ENCODE measurements around the gene TGFBR2. TPM values are rescaled to one million over a fixed set of nuclear protein-coding genes. Genes with fewer than 3 reads are reported as not detected.
A peak's percentile ranks its signal among the peaks of the same experiment; 100 is the strongest.

The TGFBR2 gene
- total and polyA plus RNA-seq, 2 experiments from 2014 or later = 4.7 to 13.0 TPM

DNA sequence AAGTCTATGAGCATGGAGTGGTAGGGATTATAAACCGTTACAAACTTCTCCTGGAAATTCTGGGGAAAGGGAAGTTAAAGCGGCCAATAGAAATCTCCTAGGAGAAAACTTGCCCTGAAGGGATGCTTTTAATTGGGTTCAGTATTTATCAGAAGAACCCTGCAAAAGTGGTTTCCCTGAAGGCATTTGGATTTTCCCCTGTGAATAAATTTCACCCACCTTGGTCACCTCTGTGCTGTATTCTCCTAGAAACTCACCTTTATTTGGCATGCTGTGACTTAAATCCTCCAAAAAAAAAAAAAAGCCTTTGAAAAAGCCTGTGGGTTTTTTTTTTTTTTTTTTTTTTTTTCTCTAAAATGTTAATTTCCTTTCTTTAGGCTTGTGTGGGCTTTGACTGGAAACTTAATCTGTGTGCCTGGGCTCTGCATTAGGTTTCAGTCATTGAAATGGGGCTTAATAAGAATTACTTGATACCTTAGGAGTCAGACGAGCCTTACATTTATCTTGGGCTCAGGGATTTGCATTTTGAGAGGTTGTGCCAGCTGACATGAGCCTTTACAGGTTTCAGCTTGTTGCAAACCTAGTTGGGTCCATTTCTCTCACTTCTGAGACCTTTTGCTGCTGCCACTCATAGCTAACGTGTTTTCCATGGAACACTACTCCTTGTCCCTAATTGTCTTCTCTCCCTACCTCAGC lies 22.0 kb downstream of the TGFBR2 start:
- no peak overlapping the region for H2AFZ ChIP-seq
- TF ChIP-seq ZNF331 (CRISPR knock-in tag; IDR thresholded peaks at IDR 0.05; ENCODE audit: low read depth) (peak; percentile 66), CREB1 (CRISPR knock-in tag; IDR thresholded peaks at IDR 0.05; ENCODE audit: low read depth) (no peak)
- DNase-seq (ENCODE audit: low spot score) (peak; percentile 38), ATAC-seq (peak; percentile 83)
- Mint-ChIP-seq H3K27ac (peak overlapping the region; percentile 38), H3K9me3 (no peaks in the 10 kb centered on the region), H3K36me3 (ENCODE audit: low read depth) (peaks cover 21% of the 10 kb centered on the region; the same call in 2 of the 3 replicates), H3K27me3 (ENCODE audit: insufficient read depth, low read depth, poor library complexity) (no peaks in the 10 kb centered on the region), H3K4me3 (no peak overlapping the region), H3K4me1 (peaks cover 41% of the 10 kb centered on the region)
- no peaks in the 10 kb centered on the region for H3K36me3 ChIP-seq (ENCODE audit: insufficient read depth)
- H3K4me3 ChIP-seq = no peak overlapping the region
- no peaks in the 10 kb centered on the region for H3K27me3 ChIP-seq (ENCODE audit: insufficient read depth)
- peaks cover 30% of the 10 kb centered on the region for H3K4me1 ChIP-seq (ENCODE audit: insufficient read depth)
- no peaks in the 10 kb centered on the region; the same call in 1 of the 2 replicates for H3F3A ChIP-seq (replicated peaks; ENCODE audit: low read depth)
- H3K4me2 ChIP-seq = peak overlapping the region; percentile 44
- H3K27ac ChIP-seq (ENCODE audit: low read depth) = peak overlapping the region; percentile 18
- peaks cover 88% of the 10 kb centered on the region for H3K79me2 ChIP-seq (replicated peaks; ENCODE audit: insufficient read depth)
- no peaks in the 10 kb centered on the region for H3K9me2 ChIP-seq (ENCODE audit: insufficient read depth)
- H4K20me1 ChIP-seq (replicated peaks; ENCODE audit: insufficient read depth) = no peaks in the 10 kb centered on the region; the same call in 1 of the 2 replicates

DNA sequence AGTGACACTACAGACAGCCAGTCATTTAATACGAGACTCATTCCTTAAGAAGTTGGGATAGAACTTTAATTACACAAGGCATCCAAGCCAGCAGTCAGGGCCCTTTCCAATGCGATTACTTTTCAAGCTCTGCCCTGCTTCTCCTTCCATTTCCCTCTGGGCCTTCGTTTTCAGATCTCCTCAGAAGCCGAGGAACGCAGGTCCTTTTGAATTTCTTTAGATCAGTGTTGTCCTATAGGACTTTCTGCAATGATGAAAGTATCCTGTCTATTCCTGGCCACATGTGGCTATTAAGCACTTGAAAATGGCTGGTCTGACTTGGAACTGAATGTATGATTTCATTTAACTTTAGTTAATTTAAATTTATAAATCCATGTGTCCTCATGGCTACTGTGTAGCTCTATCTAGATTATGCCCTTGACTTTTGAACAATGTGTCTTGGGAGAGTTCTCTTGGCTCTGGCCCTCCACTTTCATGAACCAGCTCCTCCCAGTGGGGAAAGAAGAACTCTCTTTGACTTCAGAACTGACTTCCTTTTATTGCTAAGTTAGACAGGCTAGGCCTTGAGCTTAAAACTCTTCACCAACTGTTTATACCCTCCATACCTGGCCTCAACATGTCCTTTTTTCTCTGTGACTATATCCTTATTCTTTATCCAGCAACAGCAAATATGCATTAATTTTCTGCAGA lies 22.6 kb downstream of the TGFBR2 start:
- Histone ChIP-seq H2AFZ (no peak overlapping the region), H3K27me3 (ENCODE audit: insufficient read depth) (no peaks in the 10 kb centered on the region), H3K4me1 (ENCODE audit: insufficient read depth) (peaks cover 37% of the 10 kb centered on the region), H3K79me2 (replicated peaks; ENCODE audit: insufficient read depth) (peaks cover 88% of the 10 kb centered on the region), H3F3A (replicated peaks; ENCODE audit: low read depth) (no peaks in the 10 kb centered on the region; the same call in 1 of the 2 replicates), H3K4me2 (peak overlapping the region; percentile 44), H3K36me3 (ENCODE audit: insufficient read depth) (no peaks in the 10 kb centered on the region), H3K9me2 (ENCODE audit: insufficient read depth) (no peaks in the 10 kb centered on the region), H3K27ac (ENCODE audit: low read depth) (peak overlapping the region; percentile 18), H4K20me1 (replicated peaks; ENCODE audit: insufficient read depth) (no peaks in the 10 kb centered on the region), H3K4me3 (no peak overlapping the region)
- no peaks in the 10 kb centered on the region for H3K9me3 Mint-ChIP-seq
- TF ChIP-seq NANOG (IDR thresholded peaks at IDR 0.05; ENCODE audit: borderline replicate concordance) = no peak
- TF ChIP-seq, protein P1, sequence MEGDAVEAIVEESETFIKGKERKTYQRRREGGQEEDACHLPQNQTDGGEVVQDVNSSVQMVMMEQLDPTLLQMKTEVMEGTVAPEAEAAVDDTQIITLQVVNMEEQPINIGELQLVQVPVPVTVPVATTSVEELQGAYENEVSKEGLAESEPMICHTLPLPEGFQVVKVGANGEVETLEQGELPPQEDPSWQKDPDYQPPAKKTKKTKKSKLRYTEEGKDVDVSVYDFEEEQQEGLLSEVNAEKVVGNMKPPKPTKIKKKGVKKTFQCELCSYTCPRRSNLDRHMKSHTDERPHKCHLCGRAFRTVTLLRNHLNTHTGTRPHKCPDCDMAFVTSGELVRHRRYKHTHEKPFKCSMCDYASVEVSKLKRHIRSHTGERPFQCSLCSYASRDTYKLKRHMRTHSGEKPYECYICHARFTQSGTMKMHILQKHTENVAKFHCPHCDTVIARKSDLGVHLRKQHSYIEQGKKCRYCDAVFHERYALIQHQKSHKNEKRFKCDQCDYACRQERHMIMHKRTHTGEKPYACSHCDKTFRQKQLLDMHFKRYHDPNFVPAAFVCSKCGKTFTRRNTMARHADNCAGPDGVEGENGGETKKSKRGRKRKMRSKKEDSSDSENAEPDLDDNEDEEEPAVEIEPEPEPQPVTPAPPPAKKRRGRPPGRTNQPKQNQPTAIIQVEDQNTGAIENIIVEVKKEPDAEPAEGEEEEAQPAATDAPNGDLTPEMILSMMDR (conservative IDR thresholded peaks at IDR 0.05; ENCODE audit: low read depth in 2 of 2) = peak; percentile 20 to 27; a peak in 3 of 4 replicates
- H3K27ac Mint-ChIP-seq = peak overlapping the region; percentile 38
- H3K36me3 Mint-ChIP-seq (ENCODE audit: low read depth) = peaks cover 14% of the 10 kb centered on the region; the same call in 2 of the 3 replicates
- H3K4me1 Mint-ChIP-seq = peaks cover 42% of the 10 kb centered on the region
- H3K4me3 Mint-ChIP-seq = no peak overlapping the region; the same call in 2 of the 3 replicates
- H3K27me3 Mint-ChIP-seq (ENCODE audit: insufficient read depth, low read depth, poor library complexity) = no peaks in the 10 kb centered on the region
- ATAC-seq (peak; percentile 33; the same call in 2 of the 3 replicates), DNase-seq (ENCODE audit: low spot score) (no peak)

DNA sequence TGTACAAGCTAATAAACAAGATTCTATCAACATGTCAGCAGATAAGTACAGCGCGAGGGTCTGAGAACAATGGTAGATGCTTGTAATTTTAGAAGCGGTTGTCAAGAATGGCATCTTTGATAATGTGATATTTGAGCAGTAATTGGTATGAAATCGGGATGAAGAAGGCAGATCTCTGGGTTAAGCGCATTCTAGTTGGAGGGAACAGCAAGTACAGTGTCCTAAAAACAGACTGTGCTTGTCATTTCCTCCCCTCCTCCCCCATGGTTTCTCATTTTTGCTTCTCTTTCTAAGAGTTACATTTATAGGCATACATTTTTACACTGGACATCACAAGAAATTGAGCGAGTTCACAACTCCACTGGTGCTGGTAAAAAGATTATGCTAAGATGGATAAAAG lies 23.3 kb downstream of the TGFBR2 start:
- H3K9me2 ChIP-seq (ENCODE audit: insufficient read depth) = no peaks in the 10 kb centered on the region
- no peaks in the 10 kb centered on the region for H3K27me3 ChIP-seq (ENCODE audit: insufficient read depth)
- no peak overlapping the region for H3K4me3 ChIP-seq
- H3K4me3 Mint-ChIP-seq = no peak overlapping the region
- no peaks in the 10 kb centered on the region for H3K27me3 Mint-ChIP-seq (ENCODE audit: insufficient read depth, low read depth, poor library complexity)
- ATAC-seq = no peak
- DNase-seq (ENCODE audit: low spot score) = no peak
- peaks cover 41% of the 10 kb centered on the region for H3K4me1 ChIP-seq (ENCODE audit: insufficient read depth)
- peaks cover 48% of the 10 kb centered on the region for H3K4me1 Mint-ChIP-seq
- peaks cover 83% of the 10 kb centered on the region for H3K79me2 ChIP-seq (replicated peaks; ENCODE audit: insufficient read depth)
- peaks cover 14% of the 10 kb centered on the region; the same call in 2 of the 3 replicates for H3K36me3 Mint-ChIP-seq (ENCODE audit: low read depth)
- H3K27ac Mint-ChIP-seq = no peak overlapping the region
- no peaks in the 10 kb centered on the region; the same call in 1 of the 2 replicates for H3F3A ChIP-seq (replicated peaks; ENCODE audit: low read depth)
- H3K36me3 ChIP-seq (ENCODE audit: insufficient read depth) = no peaks in the 10 kb centered on the region
- no peak overlapping the region for H3K4me2 ChIP-seq
- H2AFZ ChIP-seq = no peak overlapping the region
- no peak overlapping the region for H3K27ac ChIP-seq (ENCODE audit: low read depth)
- no peaks in the 10 kb centered on the region for H4K20me1 ChIP-seq (replicated peaks; ENCODE audit: insufficient read depth)
- H3K9me3 Mint-ChIP-seq = no peaks in the 10 kb centered on the region
- no peak for TF ChIP-seq ZNF114 (CRISPR knock-in tag; IDR thresholded peaks at IDR 0.05)
- TF ChIP-seq POLR2AphosphoS5 (IDR thresholded peaks at IDR 0.05; ENCODE audit: low read depth) = no peak
- TF ChIP-seq, protein P1 (conservative IDR thresholded peaks at IDR 0.05; ENCODE audit: low read depth in 2 of 2) = no peak
- TF ChIP-seq, protein P2, sequence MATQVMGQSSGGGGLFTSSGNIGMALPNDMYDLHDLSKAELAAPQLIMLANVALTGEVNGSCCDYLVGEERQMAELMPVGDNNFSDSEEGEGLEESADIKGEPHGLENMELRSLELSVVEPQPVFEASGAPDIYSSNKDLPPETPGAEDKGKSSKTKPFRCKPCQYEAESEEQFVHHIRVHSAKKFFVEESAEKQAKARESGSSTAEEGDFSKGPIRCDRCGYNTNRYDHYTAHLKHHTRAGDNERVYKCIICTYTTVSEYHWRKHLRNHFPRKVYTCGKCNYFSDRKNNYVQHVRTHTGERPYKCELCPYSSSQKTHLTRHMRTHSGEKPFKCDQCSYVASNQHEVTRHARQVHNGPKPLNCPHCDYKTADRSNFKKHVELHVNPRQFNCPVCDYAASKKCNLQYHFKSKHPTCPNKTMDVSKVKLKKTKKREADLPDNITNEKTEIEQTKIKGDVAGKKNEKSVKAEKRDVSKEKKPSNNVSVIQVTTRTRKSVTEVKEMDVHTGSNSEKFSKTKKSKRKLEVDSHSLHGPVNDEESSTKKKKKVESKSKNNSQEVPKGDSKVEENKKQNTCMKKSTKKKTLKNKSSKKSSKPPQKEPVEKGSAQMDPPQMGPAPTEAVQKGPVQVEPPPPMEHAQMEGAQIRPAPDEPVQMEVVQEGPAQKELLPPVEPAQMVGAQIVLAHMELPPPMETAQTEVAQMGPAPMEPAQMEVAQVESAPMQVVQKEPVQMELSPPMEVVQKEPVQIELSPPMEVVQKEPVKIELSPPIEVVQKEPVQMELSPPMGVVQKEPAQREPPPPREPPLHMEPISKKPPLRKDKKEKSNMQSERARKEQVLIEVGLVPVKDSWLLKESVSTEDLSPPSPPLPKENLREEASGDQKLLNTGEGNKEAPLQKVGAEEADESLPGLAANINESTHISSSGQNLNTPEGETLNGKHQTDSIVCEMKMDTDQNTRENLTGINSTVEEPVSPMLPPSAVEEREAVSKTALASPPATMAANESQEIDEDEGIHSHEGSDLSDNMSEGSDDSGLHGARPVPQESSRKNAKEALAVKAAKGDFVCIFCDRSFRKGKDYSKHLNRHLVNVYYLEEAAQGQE (IDR thresholded peaks at IDR 0.05; ENCODE audit: unreplicated experiment) = no peak

Data from GM23338 (cell line).